ENCODE results near the gene HCAR2. TPM values are rescaled to one million over a fixed set of nuclear protein-coding genes. Genes with fewer than 3 reads are reported as not detected.
"Not testable (repeated sequence)": the region's sequence is repeated elsewhere in the genome, so short reads cannot be mapped to it uniquely, and the experiment has no call there.

Gene HCAR2
- polyA plus RNA-seq, 5 donors: 0.09 to 0.30 (median 0.21) TPM; not detected in 1

GRCh38 chr12:122668268-122668667, 34.9 kb downstream of the HCAR2 start:
- DNase-seq: no peak

- DNase-seq: no peak
Observed at GRCh38 chr12:122665759-122666158, 37.4 kb downstream of the HCAR2 start.

GRCh38 chr12:122665349-122665748, 37.8 kb downstream of the HCAR2 start:
- no peak for DNase-seq

GRCh38 chr12:122661938-122662337, 41.2 kb downstream of the HCAR2 start:
- DNase-seq: no peak

- DNase-seq: no peak
Observed at GRCh38 chr12:122661246-122661645, 41.9 kb downstream of the HCAR2 start.

GRCh38 chr12:122659579-122659978, 43.6 kb downstream of the HCAR2 start:
- DNase-seq: no peak

- DNase-seq: no peak
Observed at GRCh38 chr12:122656298-122656697, 46.9 kb downstream of the HCAR2 start.

- not testable (repeated sequence) for DNase-seq
Observed at GRCh38 chr12:122653291-122653690, 49.9 kb downstream of the HCAR2 start.

- no peak for DNase-seq
Observed at GRCh38 chr12:122651520-122652224, 51.5 kb downstream of the HCAR2 start.

Other genes with a start within 250 kb of the HCAR2 start
- gene ZCCHC8, start 202.4 kb downstream of the HCAR2 start, polyA plus RNA-seq (ENCODE audit: insufficient read depth in 1 of 5, insufficient read length in 5 of 5, low replicate concordance in 1 of 5): 10 to 100 TPM; 41.5 to 60.1 (median 47.3) TPM
- 100 to 1,000 TPM; 163 to 242 (median 223) TPM for gene RSRC2, start 176.4 kb downstream of the HCAR2 start, polyA plus RNA-seq (ENCODE audit: insufficient read depth in 1 of 5, insufficient read length in 5 of 5, low replicate concordance in 1 of 5)
- gene KNTC1, start 176.1 kb downstream of the HCAR2 start, polyA plus RNA-seq (ENCODE audit: insufficient read depth in 1 of 5, insufficient read length in 5 of 5, low replicate concordance in 1 of 5): 10 to 100 TPM; 33.8 to 71.3 (median 55.2) TPM
- under 1 TPM; 0.09 to 0.10 (median 0.09) TPM for gene HCAR3, start 13.5 kb upstream of the HCAR2 start, polyA plus RNA-seq (ENCODE audit: insufficient read depth in 1 of 5, insufficient read length in 5 of 5, low replicate concordance in 1 of 5)
- under 1 TPM; 0.23 to 0.49 (median 0.38) TPM for gene HCAR1, start 27.5 kb upstream of the HCAR2 start, polyA plus RNA-seq (ENCODE audit: insufficient read depth in 1 of 5, insufficient read length in 5 of 5, low replicate concordance in 1 of 5)
- gene DENR, start 49.5 kb upstream of the HCAR2 start, polyA plus RNA-seq (ENCODE audit: insufficient read depth in 1 of 5, insufficient read length in 5 of 5, low replicate concordance in 1 of 5): 10 to 100 TPM; 76.3 to 92.5 (median 89.4) TPM
- under 1 TPM; 0.35 to 0.75 (median 0.44) TPM for gene CCDC62, start 71.2 kb upstream of the HCAR2 start, polyA plus RNA-seq (ENCODE audit: insufficient read depth in 1 of 5, insufficient read length in 5 of 5, low replicate concordance in 1 of 5)
- 10 to 100 TPM; 21.6 to 31.7 (median 27.4) TPM for gene HIP1R, start 132.1 kb upstream of the HCAR2 start, polyA plus RNA-seq (ENCODE audit: insufficient read depth in 1 of 5, insufficient read length in 5 of 5, low replicate concordance in 1 of 5)
- gene VPS37B, start 192.8 kb upstream of the HCAR2 start, polyA plus RNA-seq (ENCODE audit: insufficient read depth in 1 of 5, insufficient read length in 5 of 5, low replicate concordance in 1 of 5): 10 to 100 TPM; 21.1 to 33.0 (median 24.2) TPM